ENCODE measurements around the gene SYCP2L.

Gene SYCP2L

DNA sequence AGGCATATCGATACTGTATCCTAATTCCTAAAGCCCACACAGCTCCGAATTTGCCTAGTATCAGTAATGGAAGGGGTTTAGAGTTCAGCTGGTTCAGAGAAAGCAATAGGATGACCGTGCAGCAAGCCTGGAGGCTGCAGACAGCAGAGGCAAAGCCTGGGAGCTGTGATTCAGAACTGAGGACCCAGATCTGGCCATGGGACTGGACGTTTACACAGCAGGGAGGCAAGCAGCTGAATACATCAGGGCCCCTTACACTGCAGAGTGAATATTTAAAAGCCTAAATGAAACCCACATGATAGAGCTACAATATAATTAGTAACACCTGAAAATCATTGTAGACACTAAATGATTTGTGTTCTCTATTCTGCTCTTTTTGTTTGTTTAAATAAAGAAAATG is 119.2 kb downstream of the SYCP2L start:
- TF ChIP-seq CTCF (IDR thresholded peaks at IDR 0.05; ENCODE audit: low read depth, low read length, missing control alignments), result no peak
- Histone ChIP-seq H3K27ac (no peak overlapping the region), H3K4me3 (ENCODE audit: low read depth, low read length) (no peak overlapping the region), H3K27me3 (replicated peaks) (no peaks in the 10 kb centered on the region), H3K36me3 (replicated peaks) (no peaks in the 10 kb centered on the region)
- peak; percentile 66 for DNase-seq
- in situ Hi-C loops (cut with HindIII; ENCODE audit: low pct_ligation_motif_present, low sequenced_read_pairs), result no loop called here

DNA sequence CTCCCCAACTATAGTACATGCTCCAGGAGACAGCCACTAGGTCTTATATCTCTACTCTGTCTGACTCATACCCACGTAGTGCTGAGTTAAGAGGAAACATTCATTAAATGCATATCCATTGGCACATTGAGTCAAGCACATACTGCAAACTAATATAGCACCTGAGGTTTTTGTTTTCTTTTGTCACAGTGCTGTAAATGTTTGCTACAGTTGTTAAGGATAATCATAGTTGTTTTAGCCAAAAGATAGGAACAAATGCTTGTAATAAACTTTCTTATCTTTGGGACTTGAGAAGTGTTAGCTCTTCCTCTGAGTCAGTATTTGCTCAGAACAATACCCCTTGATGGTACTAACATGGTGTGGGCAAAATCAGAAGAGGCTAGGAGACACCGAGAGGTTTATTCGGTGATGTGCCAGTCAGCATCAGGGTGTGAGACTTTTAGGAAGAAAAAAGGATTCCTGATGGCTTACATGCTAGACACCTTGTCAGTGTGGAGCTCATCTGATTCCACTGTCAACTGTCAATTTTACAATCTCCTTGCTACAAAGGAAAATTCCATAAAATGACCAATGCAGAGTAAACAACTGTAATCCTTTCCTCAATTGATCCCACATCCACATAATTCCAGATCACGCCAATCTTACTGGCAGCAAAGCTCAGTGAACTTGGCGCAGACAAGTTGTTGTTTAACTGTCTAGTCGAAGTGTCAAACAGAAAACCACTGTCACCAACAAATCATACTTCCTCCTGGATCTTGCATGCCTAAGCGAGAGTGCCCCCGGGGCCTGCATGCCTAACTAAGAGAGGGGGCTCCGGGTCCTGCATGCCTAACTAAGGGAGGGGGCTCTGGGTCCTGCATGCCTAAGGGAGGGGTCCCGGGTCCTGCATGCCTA is 121.1 kb downstream of the SYCP2L start:
- H3K4me3 ChIP-seq (ENCODE audit: low read depth, low read length), result no peak overlapping the region
- H3K27me3 ChIP-seq (replicated peaks), result no peaks in the 10 kb centered on the region
- DNase-seq, result peak; percentile 48
- TF ChIP-seq CTCF (IDR thresholded peaks at IDR 0.05; ENCODE audit: low read depth, low read length, missing control alignments), result no peak
- no peak overlapping the region for H3K27ac ChIP-seq
- H3K36me3 ChIP-seq (replicated peaks), result no peaks in the 10 kb centered on the region
- in situ Hi-C loops (cut with HindIII; ENCODE audit: low pct_ligation_motif_present, low sequenced_read_pairs), result no loop called here

GRCh38 chr6:11008821-11009220 is 122.0 kb downstream of the SYCP2L start:
- peak overlapping the region; percentile 11 for H3K27ac ChIP-seq
- peak; percentile 27 for DNase-seq

DNA sequence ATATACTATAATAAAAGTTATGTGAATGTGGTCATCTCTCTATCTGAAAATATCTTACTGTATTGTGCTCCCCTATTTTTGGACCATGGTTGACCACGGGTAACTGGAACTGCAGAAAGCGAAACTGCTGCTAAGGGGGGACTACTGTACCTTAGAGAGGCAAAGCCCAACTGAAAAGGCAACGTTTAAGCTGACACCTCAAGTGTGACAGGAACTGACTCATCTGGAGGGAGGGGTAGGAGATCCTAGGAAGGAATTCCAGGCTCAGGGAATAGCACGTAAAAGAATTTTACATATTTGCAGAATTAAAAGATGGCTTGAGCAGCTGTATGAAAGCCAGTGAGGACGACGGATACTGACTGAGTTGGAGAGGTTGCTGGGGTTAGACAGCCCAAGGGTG is 122.5 kb downstream of the SYCP2L start:
- no peaks in the 10 kb centered on the region for H3K36me3 ChIP-seq (replicated peaks)
- no peak for TF ChIP-seq CTCF (IDR thresholded peaks at IDR 0.05; ENCODE audit: low read depth, low read length, missing control alignments)
- in situ Hi-C loops (cut with HindIII; ENCODE audit: low pct_ligation_motif_present, low sequenced_read_pairs), result no loop called here
- H3K27ac ChIP-seq, result peak overlapping the region; percentile 11
- DNase-seq, result no peak
- H3K27me3 ChIP-seq (replicated peaks), result no peaks in the 10 kb centered on the region
- no peak overlapping the region for H3K4me3 ChIP-seq (ENCODE audit: low read depth, low read length)

More at GRCh38 chr6:11008821-11009220, 122.0 kb downstream of the SYCP2L start:
- H3K27me3 ChIP-seq (replicated peaks), result no peaks in the 10 kb centered on the region
- in situ Hi-C loops (cut with HindIII; ENCODE audit: low pct_ligation_motif_present, low sequenced_read_pairs), result no loop called here
- TF ChIP-seq CTCF (IDR thresholded peaks at IDR 0.05; ENCODE audit: low read depth, low read length, missing control alignments), result no peak
- no peaks in the 10 kb centered on the region for H3K36me3 ChIP-seq (replicated peaks)
- no peak overlapping the region for H3K4me3 ChIP-seq (ENCODE audit: low read depth, low read length)

- Histone ChIP-seq H3K27ac (no peak overlapping the region), H3K4me3 (ENCODE audit: low read depth, low read length) (no peak overlapping the region), H3K27me3 (replicated peaks) (no peaks in the 10 kb centered on the region), H3K36me3 (replicated peaks) (no peaks in the 10 kb centered on the region)
- TF ChIP-seq CTCF (IDR thresholded peaks at IDR 0.05; ENCODE audit: low read depth, low read length, missing control alignments), result no peak
- in situ Hi-C loops (cut with HindIII; ENCODE audit: low pct_ligation_motif_present, low sequenced_read_pairs), result no loop called here
- no peak for DNase-seq
Measured at GRCh38 chr6:11011787-11012234, 125.0 kb downstream of the SYCP2L start.
